ENCODE data around the gene SNW1. TPM values are rescaled to one million over a fixed set of nuclear protein-coding genes. Genes with fewer than 3 reads are reported as not detected.

Gene SNW1
- total and polyA plus RNA-seq, 2 of the 13 experiments (the other 11 are each of a cell fraction or from before 2014, with no cell fraction given): 23.2 to 65.8 TPM

DNA sequence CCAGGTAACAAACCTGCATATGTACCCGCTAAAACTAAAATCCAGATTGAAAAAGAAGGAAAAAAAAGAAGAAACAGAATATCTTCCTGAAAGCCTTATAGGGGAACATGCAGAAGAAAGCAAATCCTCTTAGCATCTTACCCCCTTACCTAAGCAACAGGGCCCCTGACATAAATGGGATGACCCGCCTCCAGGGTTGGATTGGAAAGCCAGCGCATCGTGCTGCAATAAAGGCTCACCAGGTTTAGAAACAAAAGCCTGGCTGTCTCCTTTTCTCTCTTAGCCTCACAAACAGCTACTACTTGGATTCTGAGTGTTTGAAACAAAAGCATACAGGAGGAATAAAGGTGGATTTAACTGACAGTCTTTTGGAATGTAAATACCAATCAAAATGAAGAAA is 25.2 kb upstream of the SNW1 start:
- no peak for ATAC-seq
- FAIRE-seq: no peak
- Histone ChIP-seq H4K20me1 (ENCODE audit: insufficient read depth, low read length) (no peaks in the 10 kb centered on the region), H3K27me3 (ENCODE audit: control insufficient read depth in 1 of 2, insufficient read depth in 2 of 2, low read length in 2 of 2) (no peaks in the 10 kb centered on the region), H2AFZ (ENCODE audit: low read length) (no peak overlapping the region), H3K36me3 (replicated peaks in 1 of 2; ENCODE audit: control insufficient read depth in 1 of 2, insufficient read depth in 2 of 2, low read length in 2 of 2) (no peaks in the 10 kb centered on the region), H3K9me3 (ENCODE audit: low read length) (no peaks in the 10 kb centered on the region), H3K9ac (ENCODE audit: insufficient read depth, low read depth, low read length) (no peak overlapping the region), H3K4me3 (replicated peaks in 1 of 3; ENCODE audit: insufficient read depth in 1 of 3, low read depth in 2 of 3, low read length in 3 of 3) (no peak overlapping the region), H3K27ac (ENCODE audit: extremely low read length, insufficient read depth, low read length) (no peak overlapping the region), H3K4me2 (ENCODE audit: low read depth, low read length) (no peak overlapping the region), H3K4me1 (ENCODE audit: insufficient read depth, low read length) (peaks cover 27% of the 10 kb centered on the region), H3K79me2 (ENCODE audit: insufficient read depth, low read length) (no peaks in the 10 kb centered on the region)
- no TSS peak for BruUV-seq (replicated peaks)
- CTCF ChIA-PET (ENCODE audit: low intra/inter-chr PET ratio, low total read pairs): no interaction called here
- in situ Hi-C loops (cut with HindIII; ENCODE audit: extremely low pct_ligation_motif_present, low pct_unique_long_range_greater_than_20kb): no loop called here
- DNase-seq (ENCODE audit: low spot score): no peak
- intact Hi-C loops (cut with micrococcal nuclease; ENCODE audit: unreplicated experiment): no loop called here
- WGBS (ENCODE audit: low lambda C conversion rate): 15% methylated on average over 4 of the region's 4 CpGs
- TF ChIP-seq SRF (IDR thresholded peaks at IDR 0.05; ENCODE audit: low read depth, low read length) (no peak), MTA1 (CRISPR knock-in tag; IDR thresholded peaks at IDR 0.05; ENCODE audit: borderline replicate concordance) (no peak), BCL6 (CRISPR knock-in tag; IDR thresholded peaks at IDR 0.05) (no peak), SMYD3 (CRISPR knock-in tag; IDR thresholded peaks at IDR 0.05) (no peak), TEAD2 (CRISPR knock-in tag; IDR thresholded peaks at IDR 0.05) (no peak), NFIB (CRISPR knock-in tag; IDR thresholded peaks at IDR 0.05; ENCODE audit: borderline replicate concordance) (no peak), TERF1 (CRISPR knock-in tag; IDR thresholded peaks at IDR 0.05) (no peak), NR2F6 (IDR thresholded peaks at IDR 0.05) (no peak), NR2F6 (CRISPR knock-in tag; IDR thresholded peaks at IDR 0.05) (no peak), BORCS8-MEF2B (CRISPR knock-in tag; IDR thresholded peaks at IDR 0.05) (no peak), RFX5 (IDR thresholded peaks at IDR 0.05; ENCODE audit: low read depth, low read length) (no peak), TSC22D2 (CRISPR knock-in tag; IDR thresholded peaks at IDR 0.05; ENCODE audit: borderline replicate concordance) (no peak), ZBTB2 (CRISPR knock-in tag; IDR thresholded peaks at IDR 0.05; ENCODE audit: low read depth) (no peak), ZNF317 (CRISPR knock-in tag; IDR thresholded peaks at IDR 0.05) (no peak), DMAP1 (CRISPR knock-in tag; IDR thresholded peaks at IDR 0.05) (no peak), ZNF780A (CRISPR knock-in tag; IDR thresholded peaks at IDR 0.05) (no peak), ZNF3 (CRISPR knock-in tag; IDR thresholded peaks at IDR 0.05) (no peak)
- TF ChIP-seq, protein P1, sequence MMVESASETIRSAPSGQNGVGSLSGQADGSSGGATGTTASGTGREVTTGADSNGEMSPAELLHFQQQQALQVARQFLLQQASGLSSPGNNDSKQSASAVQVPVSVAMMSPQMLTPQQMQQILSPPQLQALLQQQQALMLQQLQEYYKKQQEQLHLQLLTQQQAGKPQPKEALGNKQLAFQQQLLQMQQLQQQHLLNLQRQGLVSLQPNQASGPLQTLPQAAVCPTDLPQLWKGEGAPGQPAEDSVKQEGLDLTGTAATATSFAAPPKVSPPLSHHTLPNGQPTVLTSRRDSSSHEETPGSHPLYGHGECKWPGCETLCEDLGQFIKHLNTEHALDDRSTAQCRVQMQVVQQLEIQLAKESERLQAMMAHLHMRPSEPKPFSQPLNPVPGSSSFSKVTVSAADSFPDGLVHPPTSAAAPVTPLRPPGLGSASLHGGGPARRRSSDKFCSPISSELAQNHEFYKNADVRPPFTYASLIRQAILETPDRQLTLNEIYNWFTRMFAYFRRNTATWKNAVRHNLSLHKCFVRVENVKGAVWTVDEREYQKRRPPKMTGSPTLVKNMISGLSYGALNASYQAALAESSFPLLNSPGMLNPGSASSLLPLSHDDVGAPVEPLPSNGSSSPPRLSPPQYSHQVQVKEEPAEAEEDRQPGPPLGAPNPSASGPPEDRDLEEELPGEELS (CRISPR knock-in tag; IDR thresholded peaks at IDR 0.05): no peak
- POLR2A ChIA-PET: no interaction called here
